Measurements from ENCODE around the gene HMGN4. TPM values are rescaled to one million over a fixed set of nuclear protein-coding genes. Genes with fewer than 3 reads are reported as not detected.

The HMGN4 gene
- total and polyA plus RNA-seq, 9 of the 15 experiments (the other 6 are each of a cell fraction or from before 2014, with no cell fraction given), result 35.4 to 134 (median 94.1) TPM

DNA sequence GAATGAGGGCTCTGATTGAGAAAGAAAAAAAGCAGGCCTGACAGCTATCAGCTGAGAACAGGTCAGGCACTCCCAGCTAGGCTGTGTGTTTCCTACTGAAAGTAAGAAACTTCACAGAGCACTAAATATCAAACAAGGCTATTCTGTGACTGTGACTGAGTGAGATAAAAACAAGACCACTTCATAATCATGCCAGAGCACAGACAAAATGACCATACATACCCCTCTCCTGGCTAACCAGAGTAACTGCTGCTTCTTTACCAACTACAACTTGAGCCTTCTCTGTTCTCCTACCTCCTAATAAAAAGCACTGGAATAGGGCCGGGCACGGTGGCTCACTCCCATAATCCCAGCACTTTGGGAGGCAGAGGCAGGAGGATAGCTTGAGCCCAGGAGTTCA lies 44.9 kb upstream of the HMGN4 start (continued):
- TF ChIP-seq UBTF (IDR thresholded peaks at IDR 0.05; ENCODE audit: borderline replicate concordance in 1 of 2, low read depth in 2 of 2, low read length in 2 of 2), result peak in 1 of 2 experiments; percentile 6; a peak in 1 of 4 replicates
- TF ChIP-seq, protein P1, sequence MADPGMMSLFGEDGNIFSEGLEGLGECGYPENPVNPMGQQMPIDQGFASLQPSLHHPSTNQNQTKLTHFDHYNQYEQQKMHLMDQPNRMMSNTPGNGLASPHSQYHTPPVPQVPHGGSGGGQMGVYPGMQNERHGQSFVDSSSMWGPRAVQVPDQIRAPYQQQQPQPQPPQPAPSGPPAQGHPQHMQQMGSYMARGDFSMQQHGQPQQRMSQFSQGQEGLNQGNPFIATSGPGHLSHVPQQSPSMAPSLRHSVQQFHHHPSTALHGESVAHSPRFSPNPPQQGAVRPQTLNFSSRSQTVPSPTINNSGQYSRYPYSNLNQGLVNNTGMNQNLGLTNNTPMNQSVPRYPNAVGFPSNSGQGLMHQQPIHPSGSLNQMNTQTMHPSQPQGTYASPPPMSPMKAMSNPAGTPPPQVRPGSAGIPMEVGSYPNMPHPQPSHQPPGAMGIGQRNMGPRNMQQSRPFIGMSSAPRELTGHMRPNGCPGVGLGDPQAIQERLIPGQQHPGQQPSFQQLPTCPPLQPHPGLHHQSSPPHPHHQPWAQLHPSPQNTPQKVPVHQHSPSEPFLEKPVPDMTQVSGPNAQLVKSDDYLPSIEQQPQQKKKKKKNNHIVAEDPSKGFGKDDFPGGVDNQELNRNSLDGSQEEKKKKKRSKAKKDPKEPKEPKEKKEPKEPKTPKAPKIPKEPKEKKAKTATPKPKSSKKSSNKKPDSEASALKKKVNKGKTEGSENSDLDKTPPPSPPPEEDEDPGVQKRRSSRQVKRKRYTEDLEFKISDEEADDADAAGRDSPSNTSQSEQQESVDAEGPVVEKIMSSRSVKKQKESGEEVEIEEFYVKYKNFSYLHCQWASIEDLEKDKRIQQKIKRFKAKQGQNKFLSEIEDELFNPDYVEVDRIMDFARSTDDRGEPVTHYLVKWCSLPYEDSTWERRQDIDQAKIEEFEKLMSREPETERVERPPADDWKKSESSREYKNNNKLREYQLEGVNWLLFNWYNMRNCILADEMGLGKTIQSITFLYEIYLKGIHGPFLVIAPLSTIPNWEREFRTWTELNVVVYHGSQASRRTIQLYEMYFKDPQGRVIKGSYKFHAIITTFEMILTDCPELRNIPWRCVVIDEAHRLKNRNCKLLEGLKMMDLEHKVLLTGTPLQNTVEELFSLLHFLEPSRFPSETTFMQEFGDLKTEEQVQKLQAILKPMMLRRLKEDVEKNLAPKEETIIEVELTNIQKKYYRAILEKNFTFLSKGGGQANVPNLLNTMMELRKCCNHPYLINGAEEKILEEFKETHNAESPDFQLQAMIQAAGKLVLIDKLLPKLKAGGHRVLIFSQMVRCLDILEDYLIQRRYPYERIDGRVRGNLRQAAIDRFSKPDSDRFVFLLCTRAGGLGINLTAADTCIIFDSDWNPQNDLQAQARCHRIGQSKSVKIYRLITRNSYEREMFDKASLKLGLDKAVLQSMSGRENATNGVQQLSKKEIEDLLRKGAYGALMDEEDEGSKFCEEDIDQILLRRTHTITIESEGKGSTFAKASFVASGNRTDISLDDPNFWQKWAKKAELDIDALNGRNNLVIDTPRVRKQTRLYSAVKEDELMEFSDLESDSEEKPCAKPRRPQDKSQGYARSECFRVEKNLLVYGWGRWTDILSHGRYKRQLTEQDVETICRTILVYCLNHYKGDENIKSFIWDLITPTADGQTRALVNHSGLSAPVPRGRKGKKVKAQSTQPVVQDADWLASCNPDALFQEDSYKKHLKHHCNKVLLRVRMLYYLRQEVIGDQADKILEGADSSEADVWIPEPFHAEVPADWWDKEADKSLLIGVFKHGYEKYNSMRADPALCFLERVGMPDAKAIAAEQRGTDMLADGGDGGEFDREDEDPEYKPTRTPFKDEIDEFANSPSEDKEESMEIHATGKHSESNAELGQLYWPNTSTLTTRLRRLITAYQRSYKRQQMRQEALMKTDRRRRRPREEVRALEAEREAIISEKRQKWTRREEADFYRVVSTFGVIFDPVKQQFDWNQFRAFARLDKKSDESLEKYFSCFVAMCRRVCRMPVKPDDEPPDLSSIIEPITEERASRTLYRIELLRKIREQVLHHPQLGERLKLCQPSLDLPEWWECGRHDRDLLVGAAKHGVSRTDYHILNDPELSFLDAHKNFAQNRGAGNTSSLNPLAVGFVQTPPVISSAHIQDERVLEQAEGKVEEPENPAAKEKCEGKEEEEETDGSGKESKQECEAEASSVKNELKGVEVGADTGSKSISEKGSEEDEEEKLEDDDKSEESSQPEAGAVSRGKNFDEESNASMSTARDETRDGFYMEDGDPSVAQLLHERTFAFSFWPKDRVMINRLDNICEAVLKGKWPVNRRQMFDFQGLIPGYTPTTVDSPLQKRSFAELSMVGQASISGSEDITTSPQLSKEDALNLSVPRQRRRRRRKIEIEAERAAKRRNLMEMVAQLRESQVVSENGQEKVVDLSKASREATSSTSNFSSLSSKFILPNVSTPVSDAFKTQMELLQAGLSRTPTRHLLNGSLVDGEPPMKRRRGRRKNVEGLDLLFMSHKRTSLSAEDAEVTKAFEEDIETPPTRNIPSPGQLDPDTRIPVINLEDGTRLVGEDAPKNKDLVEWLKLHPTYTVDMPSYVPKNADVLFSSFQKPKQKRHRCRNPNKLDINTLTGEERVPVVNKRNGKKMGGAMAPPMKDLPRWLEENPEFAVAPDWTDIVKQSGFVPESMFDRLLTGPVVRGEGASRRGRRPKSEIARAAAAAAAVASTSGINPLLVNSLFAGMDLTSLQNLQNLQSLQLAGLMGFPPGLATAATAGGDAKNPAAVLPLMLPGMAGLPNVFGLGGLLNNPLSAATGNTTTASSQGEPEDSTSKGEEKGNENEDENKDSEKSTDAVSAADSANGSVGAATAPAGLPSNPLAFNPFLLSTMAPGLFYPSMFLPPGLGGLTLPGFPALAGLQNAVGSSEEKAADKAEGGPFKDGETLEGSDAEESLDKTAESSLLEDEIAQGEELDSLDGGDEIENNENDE (IDR thresholded peaks at IDR 0.05; ENCODE audit: low read depth, low read length), result no peak
- TF ChIP-seq SRSF7 (optimal IDR thresholded peaks at IDR 0.05; ENCODE audit: low read depth, low read length), result no peak
- 0 out of 2 replicates have a peak, but pooled peaks have one; percentile 23 for TF ChIP-seq PTBP1 (IDR thresholded peaks at IDR 0.05; ENCODE audit: low read depth, low read length)
- TF ChIP-seq, protein P2, sequence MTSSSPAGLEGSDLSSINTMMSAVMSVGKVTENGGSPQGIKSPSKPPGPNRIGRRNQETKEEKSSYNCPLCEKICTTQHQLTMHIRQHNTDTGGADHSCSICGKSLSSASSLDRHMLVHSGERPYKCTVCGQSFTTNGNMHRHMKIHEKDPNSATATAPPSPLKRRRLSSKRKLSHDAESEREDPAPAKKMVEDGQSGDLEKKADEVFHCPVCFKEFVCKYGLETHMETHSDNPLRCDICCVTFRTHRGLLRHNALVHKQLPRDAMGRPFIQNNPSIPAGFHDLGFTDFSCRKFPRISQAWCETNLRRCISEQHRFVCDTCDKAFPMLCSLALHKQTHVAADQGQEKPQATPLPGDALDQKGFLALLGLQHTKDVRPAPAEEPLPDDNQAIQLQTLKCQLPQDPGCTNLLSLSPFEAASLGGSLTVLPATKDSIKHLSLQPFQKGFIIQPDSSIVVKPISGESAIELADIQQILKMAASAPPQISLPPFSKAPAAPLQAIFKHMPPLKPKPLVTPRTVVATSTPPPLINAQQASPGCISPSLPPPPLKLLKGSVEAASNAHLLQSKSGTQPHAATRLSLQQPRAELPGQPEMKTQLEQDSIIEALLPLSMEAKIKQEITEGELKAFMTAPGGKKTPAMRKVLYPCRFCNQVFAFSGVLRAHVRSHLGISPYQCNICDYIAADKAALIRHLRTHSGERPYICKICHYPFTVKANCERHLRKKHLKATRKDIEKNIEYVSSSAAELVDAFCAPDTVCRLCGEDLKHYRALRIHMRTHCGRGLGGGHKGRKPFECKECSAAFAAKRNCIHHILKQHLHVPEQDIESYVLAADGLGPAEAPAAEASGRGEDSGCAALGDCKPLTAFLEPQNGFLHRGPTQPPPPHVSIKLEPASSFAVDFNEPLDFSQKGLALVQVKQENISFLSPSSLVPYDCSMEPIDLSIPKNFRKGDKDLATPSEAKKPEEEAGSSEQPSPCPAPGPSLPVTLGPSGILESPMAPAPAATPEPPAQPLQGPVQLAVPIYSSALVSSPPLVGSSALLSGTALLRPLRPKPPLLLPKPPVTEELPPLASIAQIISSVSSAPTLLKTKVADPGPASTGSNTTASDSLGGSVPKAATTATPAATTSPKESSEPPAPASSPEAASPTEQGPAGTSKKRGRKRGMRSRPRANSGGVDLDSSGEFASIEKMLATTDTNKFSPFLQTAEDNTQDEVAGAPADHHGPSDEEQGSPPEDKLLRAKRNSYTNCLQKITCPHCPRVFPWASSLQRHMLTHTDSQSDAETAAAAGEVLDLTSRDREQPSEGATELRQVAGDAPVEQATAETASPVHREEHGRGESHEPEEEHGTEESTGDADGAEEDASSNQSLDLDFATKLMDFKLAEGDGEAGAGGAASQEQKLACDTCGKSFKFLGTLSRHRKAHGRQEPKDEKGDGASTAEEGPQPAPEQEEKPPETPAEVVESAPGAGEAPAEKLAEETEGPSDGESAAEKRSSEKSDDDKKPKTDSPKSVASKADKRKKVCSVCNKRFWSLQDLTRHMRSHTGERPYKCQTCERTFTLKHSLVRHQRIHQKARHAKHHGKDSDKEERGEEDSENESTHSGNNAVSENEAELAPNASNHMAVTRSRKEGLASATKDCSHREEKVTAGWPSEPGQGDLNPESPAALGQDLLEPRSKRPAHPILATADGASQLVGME (CRISPR knock-in tag; IDR thresholded peaks at IDR 0.05), result no peak
- TF ChIP-seq, protein P3, sequence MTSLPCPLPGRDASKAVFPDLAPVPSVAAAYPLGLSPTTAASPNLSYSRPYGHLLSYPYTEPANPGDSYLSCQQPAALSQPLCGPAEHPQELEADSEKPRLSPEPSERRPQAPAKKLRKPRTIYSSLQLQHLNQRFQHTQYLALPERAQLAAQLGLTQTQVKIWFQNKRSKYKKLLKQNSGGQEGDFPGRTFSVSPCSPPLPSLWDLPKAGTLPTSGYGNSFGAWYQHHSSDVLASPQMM (CRISPR knock-in tag; IDR thresholded peaks at IDR 0.05), result no peak

All from K562 (cell line).